Measurements from ENCODE around the gene CRIM1.

- TF ChIP-seq, protein P1, sequence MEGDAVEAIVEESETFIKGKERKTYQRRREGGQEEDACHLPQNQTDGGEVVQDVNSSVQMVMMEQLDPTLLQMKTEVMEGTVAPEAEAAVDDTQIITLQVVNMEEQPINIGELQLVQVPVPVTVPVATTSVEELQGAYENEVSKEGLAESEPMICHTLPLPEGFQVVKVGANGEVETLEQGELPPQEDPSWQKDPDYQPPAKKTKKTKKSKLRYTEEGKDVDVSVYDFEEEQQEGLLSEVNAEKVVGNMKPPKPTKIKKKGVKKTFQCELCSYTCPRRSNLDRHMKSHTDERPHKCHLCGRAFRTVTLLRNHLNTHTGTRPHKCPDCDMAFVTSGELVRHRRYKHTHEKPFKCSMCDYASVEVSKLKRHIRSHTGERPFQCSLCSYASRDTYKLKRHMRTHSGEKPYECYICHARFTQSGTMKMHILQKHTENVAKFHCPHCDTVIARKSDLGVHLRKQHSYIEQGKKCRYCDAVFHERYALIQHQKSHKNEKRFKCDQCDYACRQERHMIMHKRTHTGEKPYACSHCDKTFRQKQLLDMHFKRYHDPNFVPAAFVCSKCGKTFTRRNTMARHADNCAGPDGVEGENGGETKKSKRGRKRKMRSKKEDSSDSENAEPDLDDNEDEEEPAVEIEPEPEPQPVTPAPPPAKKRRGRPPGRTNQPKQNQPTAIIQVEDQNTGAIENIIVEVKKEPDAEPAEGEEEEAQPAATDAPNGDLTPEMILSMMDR (IDR thresholded peaks at IDR 0.05 in 4 of 5, conservative IDR thresholded peaks at IDR 0.05 in 1 of 5) = no peak
- no peak for TF ChIP-seq POLR2A (IDR thresholded peaks at IDR 0.05)
Measured at GRCh38 chr2:36485521-36485920, 129.9 kb downstream of the CRIM1 start.
